Gastrocnemius medialis (tissue), 4 donors: ENCODE results near the gene MOB3C.

ENCODE experiments used
- CTCF ChIP-seq, 5 experiments: fragments of 450-650 bp in 3 of 5; fragments of 200-600 bp in 2 of 5; sonication (generic) in 2 of 5; IDR thresholded peaks in 4 of 5; conservative IDR thresholded peaks in 1 of 5; 1 replicate in 4 of 5; 2 replicates in 1 of 5; pipeline ENCODE4 v1.5.1; 2016 to 2019; ENCODE audit warnings: antibody characterized with exemption in 5 of 5, mild to moderate bottlenecking in 3 of 5, moderate library complexity in 3 of 5
- POLR2A ChIP-seq, 2 donors: fragments of 450-650 bp; IDR thresholded peaks; one replicate each; pipeline ENCODE4 v1.6.1; 2017; ENCODE audit warnings: antibody characterized with exemption in 2 of 2, mild to moderate bottlenecking in 2 of 2, moderate library complexity in 2 of 2

GRCh38 chr1:46605232-46605631 lies 11.4 kb downstream of the MOB3C start:
- TF ChIP-seq POLR2A (IDR thresholded peaks at IDR 0.05) (no peak), CTCF (IDR thresholded peaks at IDR 0.05 in 4 of 5, conservative IDR thresholded peaks at IDR 0.05 in 1 of 5) (no peak)
